HEK293 (cell line): ENCODE results near the gene HLA-DRB1.

ENCODE experiments used
- CTCF ChIA-PET: fragments of 350-600 bp; formaldehyde crosslinking; extraction: SDS; loops from one replicate; lab custom pipeline; 2021; ENCODE audit warnings: antibody characterized with exemption; lab: Yijun Ruan, JAX
- POLR2A ChIA-PET: fragments of 300-600 bp; formaldehyde crosslinking; extraction: SDS; loops from one replicate; lab custom pipeline; 2020; ENCODE audit warnings: antibody characterized with exemption, inconsistent platforms; lab: Yijun Ruan, JAX
- H3K27ac ChIP-seq: fragments of 200-500 bp; sonication (Bioruptor generic); 2 replicates; pipeline ENCODE4 v1.5.1; 2014; ENCODE audit warnings: low read depth, low read length, control low read depth, inconsistent platforms; ENCODE audit errors: extremely low read depth
- H3K36me3 ChIP-seq, 2 experiments: fragments of 200-500 bp in 1 of 2; sonication (Bioruptor generic) in 1 of 2; 1 replicate in 1 of 2; 2 replicates in 1 of 2; pipeline ENCODE4 v1.5.1; 2014 to 2017; ENCODE audit warnings: inconsistent platforms in 2 of 2, low read length in 2 of 2; ENCODE audit not compliant: control insufficient read depth in 2 of 2, insufficient read depth in 1 of 2
- H3K4me1 ChIP-seq: fragments of 200-500 bp; sonication (Bioruptor generic); 2 replicates; pipeline ENCODE4 v1.5.1; 2014; ENCODE audit warnings: mild to moderate bottlenecking, low read length, inconsistent platforms; ENCODE audit not compliant: control insufficient read depth, insufficient read depth
- H3K4me3 ChIP-seq: 2 replicates; pipeline ENCODE4 v1.5.1; 2011; ENCODE audit warnings: low read depth, mild to moderate bottlenecking, control low read depth, low read length, moderate library complexity
- H3K9me3 ChIP-seq: fragments of 200-500 bp; sonication (Bioruptor generic); 2 replicates; pipeline ENCODE4 v1.5.1; 2014; ENCODE audit warnings: low read depth, low read length, inconsistent platforms; ENCODE audit not compliant: control insufficient read depth, insufficient read depth
- BCL6B ChIP-seq: fragments of 450-650 bp; formaldehyde crosslinking; IDR thresholded peaks from 2 replicates; pipeline ENCODE4 v1.5.1; 2017; ENCODE audit warnings: missing biosample characterization, missing genetic modification characterization
- KLF8 ChIP-seq: fragments of 450-650 bp; formaldehyde crosslinking; IDR thresholded peaks from 2 replicates; pipeline ENCODE4 v1.5.1; 2016; ENCODE audit warnings: missing biosample characterization, missing genetic modification characterization
- SP3 ChIP-seq: fragments of 450-650 bp; formaldehyde crosslinking; IDR thresholded peaks from 2 replicates; pipeline ENCODE4 v1.5.1; 2016; ENCODE audit warnings: missing biosample characterization, missing genetic modification characterization
- ZEB2 ChIP-seq: fragments of 450-650 bp; formaldehyde crosslinking; IDR thresholded peaks from 2 replicates; pipeline ENCODE4 v1.5.1; 2016; ENCODE audit warnings: missing biosample characterization, missing genetic modification characterization
- ZNF133 ChIP-seq: fragments of 450-650 bp; formaldehyde crosslinking; IDR thresholded peaks from 2 replicates; pipeline ENCODE4 v1.5.1; 2016; ENCODE audit warnings: missing biosample characterization, missing genetic modification characterization
- ZNF214 ChIP-seq: fragments of 450-650 bp; formaldehyde crosslinking; IDR thresholded peaks from 2 replicates; pipeline ENCODE4 v1.5.1; 2017; ENCODE audit warnings: missing biosample characterization, mild to moderate bottlenecking, missing genetic modification characterization, borderline replicate concordance
- ZNF221 ChIP-seq: fragments of 450-650 bp; formaldehyde crosslinking; IDR thresholded peaks from 2 replicates; pipeline ENCODE4 v1.5.1; 2017; ENCODE audit warnings: missing biosample characterization, missing genetic modification characterization, borderline replicate concordance
- ZNF266 ChIP-seq: fragments of 450-650 bp; formaldehyde crosslinking; IDR thresholded peaks from 2 replicates; pipeline ENCODE4 v1.5.1; 2016; ENCODE audit warnings: missing biosample characterization, missing genetic modification characterization, low read depth
- ZNF274 ChIP-seq, 2 experiments: fragments of 200-500 bp in 1 of 2; fragments of 450-650 bp in 1 of 2; sonication (Bioruptor generic) in 1 of 2; formaldehyde crosslinking in 1 of 2; IDR thresholded peaks; 2 replicates each; pipeline versions ENCODE4 v1.5.1 to v1.6.1; 2014 to 2016; ENCODE audit warnings: borderline replicate concordance in 1 of 2, inconsistent platforms in 1 of 2, low read length in 1 of 2, missing biosample characterization in 1 of 2, missing genetic modification characterization in 1 of 2
- ZNF302 ChIP-seq: fragments of 450-650 bp; formaldehyde crosslinking; IDR thresholded peaks from 2 replicates; pipeline ENCODE4 v1.5.1; 2016; ENCODE audit warnings: missing biosample characterization, missing genetic modification characterization, low read depth
- ZNF521 ChIP-seq: fragments of 450-650 bp; formaldehyde crosslinking; IDR thresholded peaks from 2 replicates; pipeline ENCODE4 v1.5.1; 2017; ENCODE audit warnings: missing biosample characterization, mild to moderate bottlenecking, missing genetic modification characterization
- ZNF544 ChIP-seq: fragments of 450-650 bp; formaldehyde crosslinking; IDR thresholded peaks from 2 replicates; pipeline ENCODE4 v1.5.0; 2017; ENCODE audit warnings: missing biosample characterization, missing genetic modification characterization
- ZNF596 ChIP-seq: fragments of 450-650 bp; IDR thresholded peaks from 2 replicates; pipeline ENCODE4 v1.5.0; 2018; ENCODE audit warnings: missing biosample characterization, mild to moderate bottlenecking, missing genetic modification characterization, moderate library complexity
- ZNF624 ChIP-seq: fragments of 450-650 bp; formaldehyde crosslinking; IDR thresholded peaks from 2 replicates; pipeline ENCODE4 v1.5.1; 2017; ENCODE audit warnings: missing biosample characterization, missing genetic modification characterization
- ZNF629 ChIP-seq: fragments of 450-650 bp; formaldehyde crosslinking; IDR thresholded peaks from 2 replicates; pipeline ENCODE4 v1.5.1; 2017; ENCODE audit warnings: missing biosample characterization, missing genetic modification characterization
- ZNF701 ChIP-seq: fragments of 450-650 bp; formaldehyde crosslinking; IDR thresholded peaks from 2 replicates; pipeline ENCODE4 v1.5.1; 2016; ENCODE audit warnings: missing biosample characterization, missing genetic modification characterization
- ZNF704 ChIP-seq: fragments of 450-650 bp; formaldehyde crosslinking; IDR thresholded peaks from 2 replicates; pipeline ENCODE4 v1.5.1; 2016; ENCODE audit warnings: missing biosample characterization, missing genetic modification characterization
- ZNF76 ChIP-seq: fragments of 450-650 bp; formaldehyde crosslinking; IDR thresholded peaks from 2 replicates; pipeline ENCODE4; 2016; ENCODE audit warnings: low read depth, missing biosample characterization, missing genetic modification characterization, borderline replicate concordance
- ZSCAN18 ChIP-seq: fragments of 450-650 bp; formaldehyde crosslinking; IDR thresholded peaks from 2 replicates; pipeline ENCODE4 v1.5.1; 2016; ENCODE audit warnings: missing biosample characterization, missing genetic modification characterization
- ZSCAN30 ChIP-seq: fragments of 450-650 bp; IDR thresholded peaks from 2 replicates; pipeline ENCODE4 v1.5.1; 2018; ENCODE audit warnings: missing biosample characterization, mild to moderate bottlenecking, missing genetic modification characterization, moderate library complexity
- TF ChIP-seq, protein P1 (sequence below): fragments of 450-650 bp; formaldehyde crosslinking; IDR thresholded peaks from 2 replicates; pipeline ENCODE4 v1.5.1; 2017; ENCODE audit warnings: missing biosample characterization, mild to moderate bottlenecking, missing genetic modification characterization, moderate library complexity
- TF ChIP-seq, protein P2 (sequence below): fragments of 450-650 bp; formaldehyde crosslinking; optimal IDR thresholded peaks from 2 replicates; pipeline ENCODE3; 2016; ENCODE audit warnings: missing biosample characterization, mild to moderate bottlenecking, missing genetic modification characterization
- TF ChIP-seq, protein P3 (sequence below): fragments of 450-650 bp; formaldehyde crosslinking; IDR thresholded peaks from 2 replicates; pipeline ENCODE4 v1.5.1; 2016; ENCODE audit warnings: missing biosample characterization, missing genetic modification characterization

HLA-DRB1 gene

GRCh38 chr6:32566957-32567356 is 22.7 kb downstream of the HLA-DRB1 start:
- H3K27ac ChIP-seq: no peak overlapping the region
- CTCF ChIA-PET: no interaction called here
- H3K4me3 ChIP-seq: no peak overlapping the region
- peaks cover 15% of the 10 kb centered on the region; the same call in 1 of the 2 replicates for H3K4me1 ChIP-seq
- no peaks in the 10 kb centered on the region for H3K36me3 ChIP-seq
- H3K9me3 ChIP-seq: no peaks in the 10 kb centered on the region
- POLR2A ChIA-PET: no interaction called here
- TF ChIP-seq ZNF76 (tag by site-specific recombination) (no peak), ZNF544 (tag by site-specific recombination) (0 out of 2 replicates have a peak, but pooled peaks have one; percentile 17), ZSCAN18 (tag by site-specific recombination) (no peak), ZNF629 (tag by site-specific recombination) (no peak)
- TF ChIP-seq, protein P1, sequence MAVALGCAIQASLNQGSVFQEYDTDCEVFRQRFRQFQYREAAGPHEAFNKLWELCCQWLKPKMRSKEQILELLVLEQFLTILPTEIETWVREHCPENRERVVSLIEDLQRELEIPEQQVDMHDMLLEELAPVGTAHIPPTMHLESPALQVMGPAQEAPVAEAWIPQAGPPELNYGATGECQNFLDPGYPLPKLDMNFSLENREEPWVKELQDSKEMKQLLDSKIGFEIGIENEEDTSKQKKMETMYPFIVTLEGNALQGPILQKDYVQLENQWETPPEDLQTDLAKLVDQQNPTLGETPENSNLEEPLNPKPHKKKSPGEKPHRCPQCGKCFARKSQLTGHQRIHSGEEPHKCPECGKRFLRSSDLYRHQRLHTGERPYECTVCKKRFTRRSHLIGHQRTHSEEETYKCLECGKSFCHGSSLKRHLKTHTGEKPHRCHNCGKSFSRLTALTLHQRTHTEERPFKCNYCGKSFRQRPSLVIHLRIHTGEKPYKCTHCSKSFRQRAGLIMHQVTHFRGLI (tag by site-specific recombination): no peak

- H3K4me1 ChIP-seq: peaks cover 12% of the 10 kb centered on the region; the same call in 1 of the 2 replicates
- TF ChIP-seq ZNF624 (tag by site-specific recombination) (no peak), ZNF133 (tag by site-specific recombination) (no peak), ZNF521 (no peak), ZNF704 (tag by site-specific recombination) (no peak), KLF8 (tag by site-specific recombination) (no peak), SP3 (tag by site-specific recombination) (no peak), ZNF302 (tag by site-specific recombination) (no peak), BCL6B (no peak), ZNF701 (no peak)
- TF ChIP-seq, protein P2, sequence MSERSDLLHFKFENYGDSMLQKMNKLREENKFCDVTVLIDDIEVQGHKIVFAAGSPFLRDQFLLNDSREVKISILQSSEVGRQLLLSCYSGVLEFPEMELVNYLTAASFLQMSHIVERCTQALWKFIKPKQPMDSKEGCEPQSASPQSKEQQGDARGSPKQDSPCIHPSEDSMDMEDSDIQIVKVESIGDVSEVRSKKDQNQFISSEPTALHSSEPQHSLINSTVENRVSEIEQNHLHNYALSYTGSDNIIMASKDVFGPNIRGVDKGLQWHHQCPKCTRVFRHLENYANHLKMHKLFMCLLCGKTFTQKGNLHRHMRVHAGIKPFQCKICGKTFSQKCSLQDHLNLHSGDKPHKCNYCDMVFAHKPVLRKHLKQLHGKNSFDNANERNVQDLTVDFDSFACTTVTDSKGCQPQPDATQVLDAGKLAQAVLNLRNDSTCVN (tag by site-specific recombination): no peak
- TF ChIP-seq, all 188 proteins: peak for 0
- CTCF ChIA-PET: no interaction called here
- no peaks in the 10 kb centered on the region for H3K36me3 ChIP-seq
- POLR2A ChIA-PET: no interaction called here
- H3K4me3 ChIP-seq: no peak overlapping the region
- no peaks in the 10 kb centered on the region for H3K9me3 ChIP-seq
- H3K27ac ChIP-seq: no peak overlapping the region
Measured at GRCh38 chr6:32565511-32565910, 24.1 kb downstream of the HLA-DRB1 start.

GRCh38 chr6:32562940-32563339 is 26.7 kb downstream of the HLA-DRB1 start:
- CTCF ChIA-PET: interaction anchor here (0.6 to 1.8 kb wide), 5 partner anchors 15 to 324 kb away, joined by 3 to 5 read pairs (median 3); no protein-coding TSS in a partner anchor
- Histone ChIP-seq H3K4me3 (no peak overlapping the region), H3K4me1 (peaks cover 4% of the 10 kb centered on the region; the same call in 1 of the 2 replicates), H3K9me3 (no peaks in the 10 kb centered on the region), H3K27ac (no peak overlapping the region), H3K36me3 (no peaks in the 10 kb centered on the region)
- POLR2A ChIA-PET: no interaction called here
- TF ChIP-seq ZSCAN30 (tag by site-specific recombination) (peak; percentile 97), ZNF221 (no peak), ZNF274 (IDR thresholded peaks at IDR 0.05; ENCODE audit: low read length) (no peak), ZNF274 (tag by site-specific recombination; IDR thresholded peaks at IDR 0.05; ENCODE audit: borderline replicate concordance) (no peak), ZNF214 (tag by site-specific recombination) (no peak), ZNF266 (tag by site-specific recombination) (no peak), ZNF596 (peak; percentile 50; the same call in 1 of the 2 replicates), ZEB2 (tag by site-specific recombination) (peak; percentile 33; the same call in 1 of the 2 replicates), ZNF521 (no peak)
- TF ChIP-seq, protein P3, sequence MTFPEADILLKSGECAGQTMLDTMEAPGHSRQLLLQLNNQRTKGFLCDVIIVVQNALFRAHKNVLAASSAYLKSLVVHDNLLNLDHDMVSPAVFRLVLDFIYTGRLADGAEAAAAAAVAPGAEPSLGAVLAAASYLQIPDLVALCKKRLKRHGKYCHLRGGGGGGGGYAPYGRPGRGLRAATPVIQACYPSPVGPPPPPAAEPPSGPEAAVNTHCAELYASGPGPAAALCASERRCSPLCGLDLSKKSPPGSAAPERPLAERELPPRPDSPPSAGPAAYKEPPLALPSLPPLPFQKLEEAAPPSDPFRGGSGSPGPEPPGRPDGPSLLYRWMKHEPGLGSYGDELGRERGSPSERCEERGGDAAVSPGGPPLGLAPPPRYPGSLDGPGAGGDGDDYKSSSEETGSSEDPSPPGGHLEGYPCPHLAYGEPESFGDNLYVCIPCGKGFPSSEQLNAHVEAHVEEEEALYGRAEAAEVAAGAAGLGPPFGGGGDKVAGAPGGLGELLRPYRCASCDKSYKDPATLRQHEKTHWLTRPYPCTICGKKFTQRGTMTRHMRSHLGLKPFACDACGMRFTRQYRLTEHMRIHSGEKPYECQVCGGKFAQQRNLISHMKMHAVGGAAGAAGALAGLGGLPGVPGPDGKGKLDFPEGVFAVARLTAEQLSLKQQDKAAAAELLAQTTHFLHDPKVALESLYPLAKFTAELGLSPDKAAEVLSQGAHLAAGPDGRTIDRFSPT: peak; percentile 57; the same call in 1 of the 2 replicates
